HG03097 (cell line): ENCODE data around the gene TST.

Experiments used
- ATAC-seq: cut with Tn5 transposase; IDR thresholded peaks from one replicate; pipeline ENCODE4 v1.9.1; 2021; ENCODE audit not compliant: unreplicated experiment, low FRiP score

Gene TST

GRCh38 chr22:37019309-37020191 lies at the start of gene TST, which contains the start of gene MPST:
Gene TST, minus strand, starts transcription at chr22:37019447. Its CDS starts 715 bp downstream, at chr22:37018732.
Gene MPST, plus strand, starts transcription at chr22:37019742. Its CDS starts 95 bp downstream, at chr22:37019837.
- ATAC-seq: no peak

GRCh38 chr22:37068859-37069258 lies 49.6 kb upstream of the TST start:
- no peak for ATAC-seq

- ATAC-seq: no peak
Observed at GRCh38 chr22:37067428-37067827, 48.2 kb upstream of the TST start.

GRCh38 chr22:37065961-37066360 lies 46.7 kb upstream of the TST start:
- ATAC-seq: no peak

GRCh38 chr22:37065180-37065579 lies 45.9 kb upstream of the TST start:
- no peak for ATAC-seq

- no peak for ATAC-seq
Observed at GRCh38 chr22:37064553-37064952, 45.3 kb upstream of the TST start.

GRCh38 chr22:37063431-37064420 lies 44.5 kb upstream of the TST start:
- no peak for ATAC-seq

- no peak for ATAC-seq
Observed at GRCh38 chr22:37062702-37063381, 43.6 kb upstream of the TST start.

GRCh38 chr22:37062376-37062675 lies 43.1 kb upstream of the TST start:
- no peak for ATAC-seq

- no peak for ATAC-seq
Observed at GRCh38 chr22:37061611-37062375, 42.5 kb upstream of the TST start.

- no peak for ATAC-seq
Observed at GRCh38 chr22:37060801-37061610, 41.8 kb upstream of the TST start.

- ATAC-seq: no peak
Observed at GRCh38 chr22:37059876-37060449, 40.7 kb upstream of the TST start.

- no peak for ATAC-seq
Observed at GRCh38 chr22:37058917-37059701, 39.9 kb upstream of the TST start.

- ATAC-seq: no peak
Observed at GRCh38 chr22:37057796-37058510, 38.7 kb upstream of the TST start.

- no peak for ATAC-seq
Observed at GRCh38 chr22:37057226-37057625, 38.0 kb upstream of the TST start.

- no peak for ATAC-seq
Observed at GRCh38 chr22:37056246-37056645, 37.0 kb upstream of the TST start.

GRCh38 chr22:37054600-37055365 lies 35.5 kb upstream of the TST start:
- no peak for ATAC-seq
